Esophagus muscularis mucosa (tissue), 3 donors: Measurements from ENCODE around the gene MAN2C1.
"Not testable (repeated sequence)": the region's sequence is repeated elsewhere in the genome, so short reads cannot be mapped to it uniquely, and the experiment has no call there.

Experiments
- POLR2A ChIP-seq: fragments of 450-650 bp; IDR thresholded peaks from one replicate; pipeline ENCODE4 v1.6.1; 2017; ENCODE audit warnings: antibody characterized with exemption, moderate library complexity, mild to moderate bottlenecking, low read depth
- POLR2AphosphoS5 ChIP-seq, 2 donors: sonication (generic); formaldehyde crosslinking; IDR thresholded peaks; one replicate each; pipeline ENCODE4 v1.6.1; 2017; ENCODE audit warnings: antibody characterized with exemption in 2 of 2
- TF ChIP-seq, protein P1 (sequence below), 3 experiments: fragments of 200-600 bp in 2 of 3; fragments of 450-650 bp in 1 of 3; sonication (generic) in 2 of 3; IDR thresholded peaks; one replicate each; pipeline ENCODE4 v1.5.1; 2017 to 2019; ENCODE audit warnings: antibody characterized with exemption in 3 of 3, mild to moderate bottlenecking in 2 of 3, moderate library complexity in 1 of 3

DNA sequence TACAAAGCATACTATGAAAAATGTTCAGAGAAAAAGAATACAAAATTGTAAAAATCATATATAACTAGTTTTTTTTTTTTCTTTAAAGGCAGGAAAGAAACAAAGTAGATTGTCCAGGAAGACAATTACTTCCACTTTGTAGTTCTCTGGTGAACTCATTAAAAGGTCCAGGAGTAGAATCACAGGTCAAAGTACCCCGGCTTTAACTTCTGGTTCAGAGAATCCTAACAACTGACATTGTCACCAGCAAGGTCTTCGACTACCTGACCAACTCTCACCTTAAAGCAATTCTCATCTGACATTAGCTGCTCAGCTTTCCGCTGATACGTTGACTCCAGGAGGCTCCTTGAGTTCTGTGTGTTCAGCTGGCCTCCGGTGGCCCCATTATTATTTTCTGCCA is 15.6 kb upstream of the MAN2C1 start:
- not testable (repeated sequence) for TF ChIP-seq POLR2A; POLR2AphosphoS5 (IDR thresholded peaks at IDR 0.05)
- TF ChIP-seq, protein P1, sequence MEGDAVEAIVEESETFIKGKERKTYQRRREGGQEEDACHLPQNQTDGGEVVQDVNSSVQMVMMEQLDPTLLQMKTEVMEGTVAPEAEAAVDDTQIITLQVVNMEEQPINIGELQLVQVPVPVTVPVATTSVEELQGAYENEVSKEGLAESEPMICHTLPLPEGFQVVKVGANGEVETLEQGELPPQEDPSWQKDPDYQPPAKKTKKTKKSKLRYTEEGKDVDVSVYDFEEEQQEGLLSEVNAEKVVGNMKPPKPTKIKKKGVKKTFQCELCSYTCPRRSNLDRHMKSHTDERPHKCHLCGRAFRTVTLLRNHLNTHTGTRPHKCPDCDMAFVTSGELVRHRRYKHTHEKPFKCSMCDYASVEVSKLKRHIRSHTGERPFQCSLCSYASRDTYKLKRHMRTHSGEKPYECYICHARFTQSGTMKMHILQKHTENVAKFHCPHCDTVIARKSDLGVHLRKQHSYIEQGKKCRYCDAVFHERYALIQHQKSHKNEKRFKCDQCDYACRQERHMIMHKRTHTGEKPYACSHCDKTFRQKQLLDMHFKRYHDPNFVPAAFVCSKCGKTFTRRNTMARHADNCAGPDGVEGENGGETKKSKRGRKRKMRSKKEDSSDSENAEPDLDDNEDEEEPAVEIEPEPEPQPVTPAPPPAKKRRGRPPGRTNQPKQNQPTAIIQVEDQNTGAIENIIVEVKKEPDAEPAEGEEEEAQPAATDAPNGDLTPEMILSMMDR (IDR thresholded peaks at IDR 0.05), result not testable (repeated sequence)
